Measurements from ENCODE around the gene C2CD4D. TPM values are rescaled to one million over a fixed set of nuclear protein-coding genes. Genes with fewer than 3 reads are reported as not detected.
A peak's percentile ranks its signal among the peaks of the same experiment; 100 is the strongest.
"Not testable (repeated sequence)": the region's sequence is repeated elsewhere in the genome, so short reads cannot be mapped to it uniquely, and the experiment has no call there.

C2CD4D gene
- total RNA-seq = under 1 TPM; 0.33 to 0.90 (median 0.87) TPM

GRCh38 chr1:151839457-151840403 lies at the start of gene C2CD4D:
Gene C2CD4D (minus strand): TSS chr1:151839820. CDS start chr1:151838989, 831 bp downstream.
- Mint-ChIP-seq H3K4me3 (peak within 1 kb of the TSS; percentile 84), H3K36me3 (ENCODE audit: insufficient read depth) (peaks cover 18% of the 10 kb centered on the region), H3K27me3 (ENCODE audit: low read depth) (no peaks in the 10 kb centered on the region), H3K4me1 (ENCODE audit: low read depth) (peaks cover 45% of the 10 kb centered on the region), H3K9me3 (no peaks in the 10 kb centered on the region)
- DNase-seq = peak; percentile 64
- peak; percentile 64 to 65 for ATAC-seq

GRCh38 chr1:151888972-151889570 lies 49.5 kb upstream of the C2CD4D start:
- Mint-ChIP-seq H3K27me3 (ENCODE audit: low read depth) (no peaks in the 10 kb centered on the region), H3K4me1 (ENCODE audit: low read depth) (peaks cover 36% of the 10 kb centered on the region), H3K9me3 (no peaks in the 10 kb centered on the region), H3K4me3 (no peak overlapping the region), H3K36me3 (ENCODE audit: insufficient read depth) (peaks cover 52% of the 10 kb centered on the region)
- ATAC-seq = no peak
- DNase-seq = no peak

- Mint-ChIP-seq H3K4me1 (ENCODE audit: low read depth) (peaks cover 22% of the 10 kb centered on the region), H3K36me3 (ENCODE audit: insufficient read depth) (peaks cover 43% of the 10 kb centered on the region), H3K9me3 (no peaks in the 10 kb centered on the region), H3K4me3 (no peak overlapping the region), H3K27me3 (ENCODE audit: low read depth) (no peaks in the 10 kb centered on the region)
- ATAC-seq (no peak), DNase-seq (no peak)
Observed at GRCh38 chr1:151887028-151887427, 47.4 kb upstream of the C2CD4D start.

- ATAC-seq (no peak), DNase-seq (no peak)
- Mint-ChIP-seq H3K27me3 (ENCODE audit: low read depth) (no peaks in the 10 kb centered on the region), H3K36me3 (ENCODE audit: insufficient read depth) (peaks cover 32% of the 10 kb centered on the region), H3K4me3 (no peak overlapping the region), H3K4me1 (ENCODE audit: low read depth) (peaks cover 6% of the 10 kb centered on the region), H3K9me3 (no peaks in the 10 kb centered on the region)
Observed at GRCh38 chr1:151885479-151885878, 45.9 kb upstream of the C2CD4D start.

GRCh38 chr1:151884879-151885278 lies 45.3 kb upstream of the C2CD4D start:
- not testable (repeated sequence) for ATAC-seq; H3K27me3 Mint-ChIP-seq (ENCODE audit: low read depth); H3K4me3 Mint-ChIP-seq; DNase-seq; H3K9me3 Mint-ChIP-seq; H3K4me1 Mint-ChIP-seq (ENCODE audit: low read depth)
- H3K36me3 Mint-ChIP-seq (ENCODE audit: insufficient read depth) = peaks cover 32% of the 10 kb centered on the region

GRCh38 chr1:151884445-151884844 lies 44.8 kb upstream of the C2CD4D start:
- peaks cover 31% of the 10 kb centered on the region for H3K36me3 Mint-ChIP-seq (ENCODE audit: insufficient read depth)
- H3K4me3 Mint-ChIP-seq; H3K27me3 Mint-ChIP-seq (ENCODE audit: low read depth); DNase-seq; ATAC-seq; H3K4me1 Mint-ChIP-seq (ENCODE audit: low read depth); H3K9me3 Mint-ChIP-seq: not testable (repeated sequence)

GRCh38 chr1:151883898-151884297 lies 44.3 kb upstream of the C2CD4D start:
- not testable (repeated sequence) for H3K4me1 Mint-ChIP-seq (ENCODE audit: low read depth); H3K4me3 Mint-ChIP-seq
- H3K36me3 Mint-ChIP-seq (ENCODE audit: insufficient read depth) = peaks cover 26% of the 10 kb centered on the region

DNA sequence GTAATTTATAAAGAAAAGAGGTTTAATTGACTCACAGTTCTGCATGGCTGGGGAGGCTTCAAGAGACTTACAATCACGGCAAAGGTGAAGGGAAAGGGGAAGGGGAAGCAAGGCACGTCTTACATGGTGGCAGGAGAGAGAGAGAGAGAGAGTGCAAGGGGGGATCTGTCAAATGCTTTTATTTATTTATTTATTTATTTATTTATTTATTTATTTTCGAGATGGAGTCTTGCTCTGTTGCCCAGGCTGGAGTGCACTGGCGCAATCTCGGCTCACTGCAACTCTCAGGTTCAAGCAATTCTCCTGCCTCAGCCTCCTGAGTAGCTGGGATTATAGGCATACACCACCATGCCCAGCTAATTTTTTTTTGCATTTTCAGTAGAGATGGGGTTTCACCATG lies 43.3 kb upstream of the C2CD4D start:
- DNase-seq; H3K27me3 Mint-ChIP-seq (ENCODE audit: low read depth); H3K4me1 Mint-ChIP-seq (ENCODE audit: low read depth); ATAC-seq; H3K9me3 Mint-ChIP-seq; H3K4me3 Mint-ChIP-seq: not testable (repeated sequence)
- peaks cover 27% of the 10 kb centered on the region for H3K36me3 Mint-ChIP-seq (ENCODE audit: insufficient read depth)

More at GRCh38 chr1:151883898-151884297, 44.3 kb upstream of the C2CD4D start:
- ATAC-seq; DNase-seq; H3K27me3 Mint-ChIP-seq (ENCODE audit: low read depth); H3K9me3 Mint-ChIP-seq: not testable (repeated sequence)

- no peaks in the 10 kb centered on the region for H3K27me3 Mint-ChIP-seq (ENCODE audit: low read depth)
- DNase-seq (no peak), ATAC-seq (no peak)
Observed at GRCh38 chr1:151882466-151882865, 42.8 kb upstream of the C2CD4D start.

DNA sequence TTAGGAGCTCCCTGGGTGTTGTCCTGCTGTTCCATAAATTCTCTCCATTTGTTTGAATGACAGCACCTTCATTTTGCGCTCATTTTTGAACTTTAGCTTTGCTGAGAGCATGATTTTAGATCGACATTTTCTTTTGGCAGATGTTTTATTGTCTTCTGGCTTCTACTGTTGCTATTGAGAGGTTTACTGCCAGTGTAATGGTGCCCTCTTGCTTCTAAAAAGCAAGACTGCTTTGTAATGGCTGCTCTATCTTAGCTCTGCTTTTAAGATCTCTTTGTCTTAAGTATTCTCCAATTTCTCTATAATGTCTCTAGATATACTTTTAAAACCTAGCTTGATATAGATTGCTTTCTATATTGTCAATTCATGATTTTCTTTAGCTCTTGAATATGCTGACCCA lies 41.9 kb upstream of the C2CD4D start:
- no peaks in the 10 kb centered on the region for H3K27me3 Mint-ChIP-seq (ENCODE audit: low read depth)
- no peak overlapping the region for H3K4me3 Mint-ChIP-seq
- DNase-seq (no peak), ATAC-seq (no peak)
- H3K9me3 Mint-ChIP-seq = no peaks in the 10 kb centered on the region
- H3K4me1 Mint-ChIP-seq (ENCODE audit: low read depth) = no peaks in the 10 kb centered on the region
- H3K36me3 Mint-ChIP-seq (ENCODE audit: insufficient read depth) = peaks cover 29% of the 10 kb centered on the region

More at GRCh38 chr1:151882466-151882865, 42.8 kb upstream of the C2CD4D start:
- Mint-ChIP-seq H3K36me3 (ENCODE audit: insufficient read depth) (peaks cover 28% of the 10 kb centered on the region), H3K4me3 (no peak overlapping the region), H3K4me1 (ENCODE audit: low read depth) (no peaks in the 10 kb centered on the region), H3K9me3 (no peaks in the 10 kb centered on the region)

- H3K4me1 Mint-ChIP-seq (ENCODE audit: low read depth) = peaks cover 11% of the 10 kb centered on the region
- peaks cover 37% of the 10 kb centered on the region for H3K36me3 Mint-ChIP-seq (ENCODE audit: insufficient read depth)
- no peak overlapping the region for H3K4me3 Mint-ChIP-seq
- no peak for ATAC-seq
- no peak for DNase-seq
- no peaks in the 10 kb centered on the region for H3K27me3 Mint-ChIP-seq (ENCODE audit: low read depth)
- H3K9me3 Mint-ChIP-seq = no peaks in the 10 kb centered on the region
Observed at GRCh38 chr1:151875419-151876097, 35.9 kb upstream of the C2CD4D start.

- not testable (repeated sequence) for H3K27me3 Mint-ChIP-seq (ENCODE audit: low read depth); H3K9me3 Mint-ChIP-seq; ATAC-seq; DNase-seq; H3K4me3 Mint-ChIP-seq
- Mint-ChIP-seq H3K36me3 (ENCODE audit: insufficient read depth) (peaks cover 30% of the 10 kb centered on the region), H3K4me1 (ENCODE audit: low read depth) (peaks cover 14% of the 10 kb centered on the region)
Observed at GRCh38 chr1:151872776-151873175, 33.2 kb upstream of the C2CD4D start.

- H3K27me3 Mint-ChIP-seq (ENCODE audit: low read depth) = no peaks in the 10 kb centered on the region
- no peaks in the 10 kb centered on the region for H3K9me3 Mint-ChIP-seq
- ATAC-seq (no peak), DNase-seq (no peak)
- peaks cover 23% of the 10 kb centered on the region for H3K36me3 Mint-ChIP-seq (ENCODE audit: insufficient read depth)
- peaks cover 14% of the 10 kb centered on the region for H3K4me1 Mint-ChIP-seq (ENCODE audit: low read depth)
- no peak overlapping the region for H3K4me3 Mint-ChIP-seq
Observed at GRCh38 chr1:151871284-151872030, 31.8 kb upstream of the C2CD4D start.

DNA sequence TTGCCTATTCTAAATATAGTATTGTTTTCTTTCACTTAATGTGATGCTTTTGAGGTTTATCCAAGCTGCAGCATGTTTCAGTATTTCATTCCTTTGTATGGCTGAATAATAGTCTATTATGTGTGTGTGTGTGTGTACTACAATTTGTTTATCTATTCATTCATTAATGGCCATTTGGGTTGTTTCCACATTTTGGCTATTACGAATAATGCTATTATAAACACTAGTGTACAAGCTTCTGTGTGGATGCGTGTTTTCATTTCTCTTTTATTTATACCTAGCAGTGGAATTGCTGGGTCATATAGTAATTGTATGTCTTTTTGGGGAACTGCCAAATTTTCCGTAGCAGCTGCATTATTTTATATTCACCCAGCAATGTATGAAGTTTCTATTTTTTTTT lies 28.9 kb upstream of the C2CD4D start:
- DNase-seq = no peak
- peaks cover 3% of the 10 kb centered on the region for H3K4me1 Mint-ChIP-seq (ENCODE audit: low read depth)
- H3K9me3 Mint-ChIP-seq = no peaks in the 10 kb centered on the region
- no peaks in the 10 kb centered on the region for H3K27me3 Mint-ChIP-seq (ENCODE audit: low read depth)
- no peak for ATAC-seq
- no peak overlapping the region for H3K4me3 Mint-ChIP-seq
- peaks cover 8% of the 10 kb centered on the region for H3K36me3 Mint-ChIP-seq (ENCODE audit: insufficient read depth)
